Measurements from ENCODE around the gene GPR153.

GPR153 gene

DNA sequence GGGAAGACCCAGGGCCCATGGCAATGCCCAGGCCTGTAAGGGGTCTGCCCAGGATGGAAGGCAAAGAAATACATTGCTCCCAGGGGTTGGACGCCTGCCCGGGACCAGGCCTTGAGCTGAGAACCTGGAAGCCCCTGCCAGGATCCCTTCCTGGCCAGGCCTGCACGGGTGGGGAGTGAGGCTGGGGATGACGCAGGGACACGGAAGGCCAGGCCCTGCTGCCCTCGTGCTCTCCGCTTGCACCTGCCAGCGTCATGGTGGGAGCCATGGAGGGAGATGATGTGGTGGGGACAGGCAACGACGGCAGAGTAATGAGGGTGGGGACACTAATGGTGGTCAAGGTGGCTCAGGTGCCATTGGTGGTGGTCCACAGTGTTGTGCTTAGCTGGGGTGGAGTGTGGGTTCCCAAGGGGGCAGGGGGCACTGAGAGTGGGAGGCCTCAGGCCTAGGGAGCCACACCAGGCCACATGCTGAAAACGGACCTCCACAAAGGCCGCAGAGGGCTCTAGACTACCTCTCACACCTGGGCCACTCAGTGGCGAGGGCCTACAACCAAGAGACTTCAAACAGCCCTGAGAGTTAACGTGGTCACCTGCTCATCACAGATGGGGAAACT lies 12.6 kb downstream of the GPR153 start:
- DNase-seq (ENCODE audit: low spot score) = no peak
- TF ChIP-seq, protein P1, sequence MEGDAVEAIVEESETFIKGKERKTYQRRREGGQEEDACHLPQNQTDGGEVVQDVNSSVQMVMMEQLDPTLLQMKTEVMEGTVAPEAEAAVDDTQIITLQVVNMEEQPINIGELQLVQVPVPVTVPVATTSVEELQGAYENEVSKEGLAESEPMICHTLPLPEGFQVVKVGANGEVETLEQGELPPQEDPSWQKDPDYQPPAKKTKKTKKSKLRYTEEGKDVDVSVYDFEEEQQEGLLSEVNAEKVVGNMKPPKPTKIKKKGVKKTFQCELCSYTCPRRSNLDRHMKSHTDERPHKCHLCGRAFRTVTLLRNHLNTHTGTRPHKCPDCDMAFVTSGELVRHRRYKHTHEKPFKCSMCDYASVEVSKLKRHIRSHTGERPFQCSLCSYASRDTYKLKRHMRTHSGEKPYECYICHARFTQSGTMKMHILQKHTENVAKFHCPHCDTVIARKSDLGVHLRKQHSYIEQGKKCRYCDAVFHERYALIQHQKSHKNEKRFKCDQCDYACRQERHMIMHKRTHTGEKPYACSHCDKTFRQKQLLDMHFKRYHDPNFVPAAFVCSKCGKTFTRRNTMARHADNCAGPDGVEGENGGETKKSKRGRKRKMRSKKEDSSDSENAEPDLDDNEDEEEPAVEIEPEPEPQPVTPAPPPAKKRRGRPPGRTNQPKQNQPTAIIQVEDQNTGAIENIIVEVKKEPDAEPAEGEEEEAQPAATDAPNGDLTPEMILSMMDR (IDR thresholded peaks at IDR 0.05; ENCODE audit: extremely low read depth, insufficient read depth, missing control alignments) = no peak
- in situ Hi-C loops (cut with MboI; ENCODE audit: low pct_unique_long_range_greater_than_20kb, low sequenced_read_pairs, unreplicated experiment) = loop anchor here (10.0 kb wide), 2 partner anchors 97 to 157 kb away; no protein-coding TSS in a partner anchor

DNA sequence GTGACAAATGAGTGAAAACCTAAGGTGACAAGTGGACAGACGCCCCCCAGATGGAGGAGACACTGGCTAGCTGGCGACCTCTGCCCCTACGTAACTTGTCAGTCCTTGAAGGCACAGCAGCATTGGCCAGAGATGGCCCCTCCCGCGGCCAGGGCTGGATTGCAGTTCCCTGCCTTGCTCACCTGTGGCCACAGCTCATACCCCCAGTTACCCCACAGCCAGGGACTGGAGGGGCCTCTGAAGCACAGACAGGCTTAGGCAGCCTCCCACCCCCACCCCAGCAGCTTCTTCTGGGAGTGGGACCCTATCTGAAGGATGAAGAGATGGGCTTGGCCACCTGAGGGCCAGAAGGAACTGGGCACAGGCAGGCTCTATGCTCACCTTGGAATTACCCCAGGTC lies 13.2 kb downstream of the GPR153 start:
- in situ Hi-C loops (cut with MboI; ENCODE audit: low pct_unique_long_range_greater_than_20kb, low sequenced_read_pairs, unreplicated experiment) = loop anchor here (10.0 kb wide), 2 partner anchors 97 to 157 kb away; no protein-coding TSS in a partner anchor
- TF ChIP-seq, protein P1 (IDR thresholded peaks at IDR 0.05; ENCODE audit: extremely low read depth, insufficient read depth, missing control alignments) = no peak
- DNase-seq (ENCODE audit: low spot score) = no peak

DNA sequence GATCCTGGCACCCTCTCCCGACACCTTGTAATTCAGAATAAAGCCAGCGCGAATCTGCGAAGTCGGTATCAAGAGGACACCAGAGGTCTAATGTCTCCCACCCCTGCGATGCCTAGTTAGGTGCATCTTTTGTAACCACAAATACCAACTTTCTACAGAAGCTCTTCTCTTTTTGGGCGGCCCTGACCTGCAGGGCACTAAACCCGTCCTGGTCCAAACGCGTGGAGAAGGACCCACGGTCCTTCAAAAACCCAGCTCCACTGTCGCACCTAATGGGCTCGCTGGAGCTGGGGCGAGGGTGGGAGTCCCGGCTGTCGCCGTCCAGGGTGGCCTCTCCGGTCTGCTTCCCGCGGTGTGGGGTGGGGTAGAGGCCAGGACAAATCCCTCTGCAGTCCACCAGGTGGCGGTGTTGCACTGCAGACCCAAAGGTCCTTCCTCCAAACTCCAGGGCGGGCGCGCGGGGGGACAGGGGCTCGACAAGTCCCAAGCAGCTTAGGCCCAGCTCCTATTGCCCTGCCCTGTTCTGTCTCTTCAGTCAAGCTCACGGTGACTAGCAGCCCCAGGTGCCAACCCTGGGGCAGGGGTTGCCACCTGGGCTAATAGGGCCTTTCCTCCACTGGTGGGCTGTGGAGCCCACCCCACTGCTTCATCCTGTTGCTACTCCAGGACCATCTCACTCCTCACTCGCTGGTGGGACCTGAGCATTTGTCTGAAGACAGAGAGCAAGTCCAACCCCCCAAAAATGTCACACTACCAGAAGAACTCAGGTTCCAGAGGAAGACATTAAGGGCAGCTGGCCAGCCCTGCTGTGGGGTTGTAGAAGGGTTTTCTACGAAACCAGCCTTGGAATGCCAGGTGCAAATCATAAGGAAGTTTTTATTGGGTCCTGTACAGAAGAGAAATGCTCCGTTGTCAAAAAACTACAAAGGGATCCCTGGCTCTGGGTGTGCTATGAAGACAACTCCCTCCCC lies 14.1 kb downstream of the GPR153 start:
- TF ChIP-seq, protein P1 (IDR thresholded peaks at IDR 0.05; ENCODE audit: extremely low read depth, insufficient read depth, missing control alignments) = peak; percentile 92
- peak; percentile 94 for DNase-seq (ENCODE audit: low spot score)
- in situ Hi-C loops (cut with MboI; ENCODE audit: low pct_unique_long_range_greater_than_20kb, low sequenced_read_pairs, unreplicated experiment) = loop anchor here (10.0 kb wide), 2 partner anchors 98 to 158 kb away; no protein-coding TSS in a partner anchor

DNA sequence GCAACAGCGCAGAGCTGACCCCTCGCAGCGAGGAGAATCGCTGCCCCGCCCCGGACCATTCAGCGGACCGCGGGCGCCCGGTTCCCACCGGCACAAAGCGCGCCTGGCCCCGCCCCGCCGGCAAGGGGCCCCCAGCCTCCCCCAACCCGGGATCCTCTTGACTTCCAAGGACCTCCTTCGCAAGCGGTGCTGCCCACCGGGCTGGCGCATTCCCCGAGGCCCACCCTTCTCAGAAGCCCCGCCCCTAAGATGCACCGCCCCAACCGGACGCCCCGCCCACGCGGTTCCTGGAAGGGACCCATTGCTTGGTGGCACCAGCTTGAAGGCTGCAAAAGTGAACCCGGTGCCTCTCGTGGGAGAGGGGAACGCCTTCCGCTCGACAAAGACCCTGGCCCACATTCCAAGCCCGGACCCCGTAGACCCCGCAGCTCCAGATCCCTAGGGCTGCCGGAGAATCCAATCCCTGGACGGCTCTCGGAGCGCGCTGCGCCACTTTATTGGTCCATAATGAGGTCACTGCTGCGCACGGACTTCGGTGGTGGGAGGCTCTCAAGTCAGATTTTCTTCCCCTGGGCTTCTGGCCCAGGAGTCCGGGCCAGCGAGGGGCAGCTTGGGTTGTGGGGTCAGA lies 14.9 kb downstream of the GPR153 start:
- TF ChIP-seq, protein P1 (IDR thresholded peaks at IDR 0.05; ENCODE audit: extremely low read depth, insufficient read depth, missing control alignments) = no peak
- in situ Hi-C loops (cut with MboI; ENCODE audit: low pct_unique_long_range_greater_than_20kb, low sequenced_read_pairs, unreplicated experiment) = loop anchor here (10.0 kb wide), 2 partner anchors 99 to 159 kb away; no protein-coding TSS in a partner anchor
- DNase-seq (ENCODE audit: low spot score) = peak; percentile 84

DNA sequence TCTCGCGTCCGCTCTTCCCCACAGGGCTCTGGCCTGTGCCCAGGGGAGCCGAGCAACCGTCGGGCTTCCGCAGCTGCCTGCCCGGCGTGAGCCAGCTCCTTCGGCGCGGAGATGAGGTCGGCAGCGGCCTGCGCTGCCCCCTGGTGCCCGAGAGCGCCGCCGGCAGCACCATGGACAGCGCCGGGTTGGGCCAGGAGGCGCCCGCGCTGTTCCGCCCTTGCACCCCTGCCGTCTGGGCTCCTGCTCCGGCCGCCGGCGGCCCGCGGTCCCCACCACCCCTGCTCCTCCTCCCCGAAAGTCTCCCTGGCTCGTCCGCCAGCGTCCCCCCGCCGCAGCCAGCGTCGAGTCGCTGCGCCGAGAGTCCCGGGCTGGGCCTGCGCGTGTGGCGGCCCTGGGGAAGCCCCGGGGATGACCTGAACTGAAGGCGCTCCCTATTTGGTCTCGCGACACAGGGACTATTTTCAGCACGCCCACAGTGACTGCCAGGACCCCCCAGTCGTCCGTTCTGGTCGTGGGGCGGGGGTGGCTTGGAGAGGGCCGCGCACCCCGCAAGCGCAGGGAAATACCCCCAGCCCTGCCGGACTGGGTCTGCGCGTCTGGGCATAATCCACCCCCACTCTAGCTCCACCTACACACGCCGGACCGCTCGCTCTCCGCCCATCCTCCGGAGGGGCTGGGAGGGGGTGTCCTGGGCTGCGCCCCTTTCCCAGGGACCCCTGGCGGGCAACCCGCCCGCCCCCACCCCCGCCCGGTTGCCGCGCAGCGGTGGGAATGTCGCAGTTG lies 15.6 kb downstream of the GPR153 start:
- peak; percentile 95 for DNase-seq (ENCODE audit: low spot score)
- in situ Hi-C loops (cut with MboI; ENCODE audit: low pct_unique_long_range_greater_than_20kb, low sequenced_read_pairs, unreplicated experiment) = loop anchor here (10.0 kb wide), 2 partner anchors 100 to 160 kb away; no protein-coding TSS in a partner anchor
- TF ChIP-seq, protein P1 (IDR thresholded peaks at IDR 0.05; ENCODE audit: extremely low read depth, insufficient read depth, missing control alignments) = peak; percentile 94
